Dermis blood vessel endothelial cell (primary cell): ENCODE data around the gene RHAG. TPM values are rescaled to one million over a fixed set of nuclear protein-coding genes. Genes with fewer than 3 reads are reported as not detected.
A peak's percentile ranks its signal among the peaks of the same experiment; 100 is the strongest.

ENCODE experiments used
- DNase-seq: peaks from one replicate; pipeline ENCODE4 v3.0.0; 2010
- total RNA-seq: library from RNA; depleted of rRNA; stranded (reverse); fragments of >200 nt; gene quantifications from 2 replicates; pipeline ENCODE4 v1.2.3, GENCODE V29; 2014

RHAG gene
- total RNA-seq, 1 donor from 2014 or later, result not detected

GRCh38 chr6:49563006-49563886 lies 73.4 kb downstream of the RHAG start:
- DNase-seq, result no peak

GRCh38 chr6:49558238-49558637 lies 78.4 kb downstream of the RHAG start:
- DNase-seq, result no peak

GRCh38 chr6:49557177-49557576 lies 79.5 kb downstream of the RHAG start:
- no peak for DNase-seq

GRCh38 chr6:49556429-49556837 lies 80.2 kb downstream of the RHAG start:
- DNase-seq, result peak; percentile 94

- DNase-seq, result no peak
Measured at GRCh38 chr6:49555951-49556350, 80.7 kb downstream of the RHAG start.

Other genes starting within 250 kb of the RHAG start
- gene MMUT, start 173.6 kb downstream of the RHAG start, total RNA-seq, result 11.1 and 23.3 TPM in 2 replicates
- 5.1 and 8.7 TPM in 2 replicates for gene CENPQ, start 173.5 kb downstream of the RHAG start, total RNA-seq
- not detected in 2 replicates for gene GLYATL3, start 136.9 kb downstream of the RHAG start, total RNA-seq
- 42.3 and 60.4 TPM in 2 replicates for gene C6orf141, start 86.2 kb downstream of the RHAG start, total RNA-seq
- gene CRISP2, start 76.7 kb upstream of the RHAG start, total RNA-seq, result not detected in 2 replicates
- not detected in 2 replicates for gene CRISP3, start 107.5 kb upstream of the RHAG start, total RNA-seq
- gene PGK2, start 150.4 kb upstream of the RHAG start, total RNA-seq, result not detected in 2 replicates
- gene CRISP1, start 229.7 kb upstream of the RHAG start, total RNA-seq, result not detected in 2 replicates